Aorta (tissue), 5 donors: ENCODE results near the gene CDKN3. TPM values are rescaled to one million over a fixed set of nuclear protein-coding genes. Genes with fewer than 3 reads are reported as not detected.
"Not testable (repeated sequence)": the region's sequence is repeated elsewhere in the genome, so short reads cannot be mapped to it uniquely, and the experiment has no call there.

Source experiments
- ATAC-seq: fragments of 200-7000 bp; cut with Tn5 transposase; one replicate; pipeline ENCODE4 v1.9.1; 2022; ENCODE audit warnings: moderate library complexity; ENCODE audit not compliant: low FRiP score
- DNase-seq, 2 donors: peaks; one replicate each; pipeline ENCODE4 v3.0.0-alpha.2; 2020
- H3K27ac ChIP-seq, 2 donors: one replicate each; pipeline ENCODE4 v1.5.1; 2013; ENCODE audit warnings: low read length in 2 of 2, mild to moderate bottlenecking in 2 of 2, moderate library complexity in 2 of 2, control low read depth in 1 of 2, inconsistent platforms in 1 of 2, low read depth in 1 of 2
- H3K27me3 ChIP-seq, 2 donors: one replicate each; pipeline ENCODE4 v1.6.1; 2013; ENCODE audit warnings: control low read depth in 1 of 2, low read length in 1 of 2, mild to moderate bottlenecking in 1 of 2, moderate library complexity in 1 of 2; ENCODE audit not compliant: insufficient read depth in 2 of 2, control insufficient read depth in 1 of 2
- H3K36me3 ChIP-seq, 2 donors: one replicate each; pipeline ENCODE4 v1.6.1; 2013; ENCODE audit warnings: control low read depth in 1 of 2, low read length in 1 of 2, mild to moderate bottlenecking in 1 of 2; ENCODE audit not compliant: insufficient read depth in 2 of 2, control insufficient read depth in 1 of 2
- H3K4me1 ChIP-seq, 2 donors: one replicate each; pipeline ENCODE4 v1.6.1; 2013; ENCODE audit warnings: low read length in 2 of 2, control low read depth in 1 of 2, mild to moderate bottlenecking in 1 of 2, moderate library complexity in 1 of 2; ENCODE audit not compliant: insufficient read depth in 2 of 2, control insufficient read depth in 1 of 2
- H3K4me3 ChIP-seq, 2 donors: one replicate each; pipeline ENCODE4 v1.5.1; 2013; ENCODE audit warnings: low read length in 2 of 2, control low read depth in 1 of 2, mild to moderate bottlenecking in 1 of 2
- H3K9me3 ChIP-seq: one replicate; pipeline ENCODE4 v1.6.1; 2013; ENCODE audit warnings: mild to moderate bottlenecking, low read length; ENCODE audit not compliant: control insufficient read depth
- WGBS, 2 donors: extraction: QIAGEN DNeasy Blood & Tissue Kit; methylation state at CpG; one replicate each; pipeline ENCODE4 v1.1.7; 2013; 5-methylcytosine and 5-hydroxymethylcytosine counted together
- intact Hi-C, 2 donors: fragments of 100-400 bp; cut with DNase I; formaldehyde crosslinking; loops; one replicate each; pipeline versions ENCODE4 v1.14.2 to v1.15.0; 2022
- polyA plus RNA-seq, 2 donors: library from polyadenylated mRNA; stranded (reverse); fragments of 200-250 nt; gene quantifications; one replicate each; pipeline ENCODE4 v1.2.3, GENCODE V29; 2013
- total RNA-seq, 2 donors: library from RNA; stranded (reverse); fragmentation: NEBNext Ultra II Directional; extraction: Animal tissue kit (Norgen Biotek cat#: 25700); gene quantifications; one replicate each; pipeline ENCODE4 v1.2.1, GENCODE V29; 2021
- donor health status: healthy with polysubstance abuse.
- donor health status: Bipolar disorder and iron deficiency.
- donor health status: DM: no; HTN: no; CAD: no.
- donor health status: DM: no; HTN: no; CAD: no.
- donor health status: DM: yes; HTN: yes; CAD: no.

CDKN3 gene
- total and polyA plus RNA-seq, 4 donors: 2.2 to 10.5 (median 6.4) TPM

DNA sequence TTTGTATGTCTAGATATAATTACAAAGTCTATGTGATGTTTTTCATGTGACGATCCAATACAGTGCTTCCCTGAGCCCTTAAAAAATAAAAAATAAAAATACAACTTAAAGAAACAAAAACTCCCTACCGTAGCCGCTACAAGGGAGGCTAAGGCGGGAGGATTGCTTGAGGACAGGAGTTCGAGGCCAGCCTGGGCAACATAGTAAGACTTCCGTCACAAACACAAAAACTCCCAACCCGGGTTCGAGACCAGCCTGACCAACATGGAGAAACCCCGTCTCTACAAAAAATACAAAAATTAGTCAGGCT is 669 bp upstream of the CDKN3 start:
- H3K4me1 ChIP-seq: no peaks in the 10 kb centered on the region
- intact Hi-C loops: no loop called here
- H3K27ac ChIP-seq: no peak overlapping the region
- no peaks in the 10 kb centered on the region for H3K36me3 ChIP-seq
- WGBS, 2 donors: 70 to 80% methylated on average over 9 of the region's 9 CpGs
- no peaks in the 10 kb centered on the region for H3K9me3 ChIP-seq
- DNase-seq (no peak), ATAC-seq (no peak)
- peak overlapping the region in 1 of 2 donors; percentile 38 for H3K4me3 ChIP-seq
- no peaks in the 10 kb centered on the region for H3K27me3 ChIP-seq

- no peak overlapping the region for H3K4me3 ChIP-seq
- no peaks in the 10 kb centered on the region for H3K4me1 ChIP-seq
- DNase-seq: no peak
- H3K36me3 ChIP-seq: no peaks in the 10 kb centered on the region
- no peak for ATAC-seq
- H3K27me3 ChIP-seq: no peaks in the 10 kb centered on the region
- 89 to 92% methylated on average over 2 of the region's 2 CpGs for WGBS, 2 donors
- H3K9me3 ChIP-seq: no peaks in the 10 kb centered on the region
- no peak overlapping the region for H3K27ac ChIP-seq
- intact Hi-C loops: no loop called here
Measured at GRCh38 chr14:54399560-54399959, 2.8 kb downstream of the CDKN3 start.

DNA sequence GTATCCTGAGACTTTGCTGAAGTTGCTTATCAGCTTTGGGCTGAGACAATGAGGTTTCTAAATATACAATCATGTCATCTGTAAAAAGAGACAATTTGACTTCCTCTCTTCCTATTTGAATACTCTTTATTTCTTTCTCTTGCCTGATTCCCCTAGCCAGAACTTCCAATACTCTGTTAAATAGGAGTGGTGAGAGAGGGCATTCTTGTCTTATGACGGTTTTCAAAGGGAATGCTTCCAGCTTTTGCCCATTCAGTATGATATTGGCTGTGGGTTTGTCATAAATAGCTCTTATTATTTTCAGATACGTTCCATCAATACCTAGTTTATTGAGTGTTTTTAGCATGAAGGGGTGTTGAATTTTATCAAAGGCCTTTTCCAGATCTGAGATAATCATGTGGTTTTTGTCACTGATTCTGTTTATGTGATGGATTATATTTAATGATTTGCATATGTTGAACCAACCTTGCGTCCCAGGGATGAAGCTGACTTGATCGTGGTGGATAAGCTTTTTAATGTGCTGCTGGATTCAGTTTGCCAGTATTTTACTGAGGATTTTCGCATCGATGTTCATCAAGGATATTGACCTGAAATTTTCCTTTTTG is 6.7 kb downstream of the CDKN3 start:
- DNase-seq: not testable (repeated sequence)

GRCh38 chr14:54410215-54410614 is 13.4 kb downstream of the CDKN3 start:
- WGBS, 2 donors: 98 to 100% methylated on average over 1 of the region's 1 CpG
- DNase-seq: no peak
- ATAC-seq: no peak
- Histone ChIP-seq H3K9me3 (no peaks in the 10 kb centered on the region), H3K36me3 (no peaks in the 10 kb centered on the region), H3K27ac (no peak overlapping the region), H3K27me3 (no peaks in the 10 kb centered on the region), H3K4me1 (no peaks in the 10 kb centered on the region), H3K4me3 (no peak overlapping the region)
- intact Hi-C loops: no loop called here

More for the DNA sequence above, 6.7 kb downstream of the CDKN3 start:
- H3K27ac ChIP-seq, H3K4me1 ChIP-seq, H3K4me3 ChIP-seq, H3K36me3 ChIP-seq, intact Hi-C loops, H3K9me3 ChIP-seq, ATAC-seq, H3K27me3 ChIP-seq: not testable (repeated sequence)
- 90 to 91% methylated on average over 6 of the region's 6 CpGs for WGBS, 2 donors

DNA sequence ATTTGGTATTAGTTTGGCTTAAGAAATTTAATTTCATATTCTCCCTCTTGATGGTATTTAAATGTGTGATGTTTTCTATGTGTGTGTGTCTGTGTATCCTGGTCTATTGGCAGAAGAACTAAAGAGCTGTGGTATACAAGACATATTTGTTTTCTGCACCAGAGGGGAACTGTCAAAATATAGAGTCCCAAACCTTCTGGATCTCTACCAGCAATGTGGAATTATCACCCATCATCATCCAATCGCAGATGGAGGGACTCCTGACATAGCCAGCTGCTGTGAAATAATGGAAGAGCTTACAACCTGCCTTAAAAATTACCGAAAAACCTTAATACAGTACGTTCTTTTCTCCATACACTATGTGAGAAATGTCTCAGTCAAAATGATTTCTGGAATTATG is 14.6 kb downstream of the CDKN3 start:
- no peak for ATAC-seq
- Histone ChIP-seq H3K4me3 (no peak overlapping the region), H3K27ac (no peak overlapping the region), H3K9me3 (no peaks in the 10 kb centered on the region), H3K27me3 (no peaks in the 10 kb centered on the region), H3K36me3 (no peaks in the 10 kb centered on the region), H3K4me1 (no peaks in the 10 kb centered on the region)
- intact Hi-C loops: no loop called here
- 95 to 98% methylated on average over 3 of the region's 3 CpGs for WGBS, 2 donors
- no peak for DNase-seq

DNA sequence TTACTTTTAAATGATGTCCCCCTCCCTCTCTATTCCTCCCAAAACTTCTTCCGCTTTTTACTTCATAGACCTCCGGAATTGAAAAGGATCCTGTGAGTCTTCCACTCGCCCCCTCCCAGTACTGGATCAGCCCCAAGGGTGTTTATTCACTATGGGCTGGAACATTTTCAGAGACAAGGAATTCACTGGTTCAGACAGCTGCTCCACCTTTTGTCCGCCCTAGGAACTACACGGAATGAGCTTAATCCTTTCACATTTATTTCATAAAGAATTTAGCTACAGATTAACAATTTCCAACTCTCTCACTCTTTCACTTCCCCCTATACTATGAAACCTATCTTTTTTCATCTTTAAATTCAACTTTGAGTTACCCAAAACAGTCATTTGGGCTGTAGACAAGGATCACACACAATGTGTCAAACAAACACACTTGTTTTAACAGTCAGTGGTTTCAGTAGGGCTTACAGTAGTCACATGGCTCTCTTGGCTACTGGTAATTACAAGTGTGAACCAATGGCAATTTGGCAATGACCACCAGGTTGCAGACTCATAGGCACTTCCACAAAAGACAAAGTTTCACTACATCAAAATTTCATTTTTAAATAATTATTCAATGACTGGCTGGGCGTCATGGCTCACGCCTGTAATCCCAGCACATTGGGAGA is 23.8 kb downstream of the CDKN3 start:
- 36 to 44% methylated on average over 7 of the region's 7 CpGs for WGBS, 2 donors
- intact Hi-C loops: no loop called here

GRCh38 chr14:54423991-54424390 is 27.2 kb downstream of the CDKN3 start:
- intact Hi-C loops: no loop called here
- no peak overlapping the region for H3K4me3 ChIP-seq
- H3K27ac ChIP-seq: no peak overlapping the region
- ATAC-seq (no peak), DNase-seq (no peak)
- H3K36me3 ChIP-seq: peaks cover under 1 to 3% of the 10 kb centered on the region in 2 donors
- no peaks in the 10 kb centered on the region for H3K27me3 ChIP-seq
- H3K9me3 ChIP-seq: no peaks in the 10 kb centered on the region
- no peaks in the 10 kb centered on the region for H3K4me1 ChIP-seq

More for the DNA sequence above, 23.8 kb downstream of the CDKN3 start:
- Histone ChIP-seq H3K4me1 (no peaks in the 10 kb centered on the region), H3K36me3 (peaks cover 0 to 3% of the 10 kb centered on the region in 2 donors), H3K27me3 (no peaks in the 10 kb centered on the region), H3K4me3 (no peak overlapping the region), H3K27ac (no peak overlapping the region), H3K9me3 (no peaks in the 10 kb centered on the region)
- DNase-seq (no peak), ATAC-seq (peak; percentile 46)

DNA sequence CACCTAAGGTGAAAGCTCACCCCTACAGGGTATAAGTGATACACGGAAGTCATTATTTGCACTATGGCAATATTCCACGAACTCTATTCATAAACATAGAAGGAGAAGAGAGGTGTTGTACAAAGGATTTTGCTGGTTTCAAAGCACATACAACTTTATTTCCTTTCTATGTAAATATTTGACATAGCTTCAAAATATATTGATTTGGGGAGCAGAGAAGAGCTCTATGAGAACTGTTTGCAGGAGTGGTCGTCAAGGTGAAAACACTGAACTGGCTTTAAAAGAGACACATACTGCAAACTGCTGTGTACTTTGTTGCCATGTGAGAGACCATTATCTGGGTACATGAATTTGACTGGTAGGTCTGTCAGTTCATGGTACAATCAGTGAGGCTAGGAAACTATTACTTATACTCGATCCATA is 27.7 kb downstream of the CDKN3 start:
- DNase-seq: no peak
- WGBS, 2 donors: 84 to 87% methylated on average over 4 of the region's 4 CpGs
- no peak for ATAC-seq
- H3K4me1 ChIP-seq: no peaks in the 10 kb centered on the region
- intact Hi-C loops: no loop called here
- H3K9me3 ChIP-seq: no peaks in the 10 kb centered on the region
- no peak overlapping the region for H3K27ac ChIP-seq
- H3K27me3 ChIP-seq: no peaks in the 10 kb centered on the region
- H3K36me3 ChIP-seq: peaks cover 2 to 3% of the 10 kb centered on the region in 2 donors
- H3K4me3 ChIP-seq: no peak overlapping the region

DNA sequence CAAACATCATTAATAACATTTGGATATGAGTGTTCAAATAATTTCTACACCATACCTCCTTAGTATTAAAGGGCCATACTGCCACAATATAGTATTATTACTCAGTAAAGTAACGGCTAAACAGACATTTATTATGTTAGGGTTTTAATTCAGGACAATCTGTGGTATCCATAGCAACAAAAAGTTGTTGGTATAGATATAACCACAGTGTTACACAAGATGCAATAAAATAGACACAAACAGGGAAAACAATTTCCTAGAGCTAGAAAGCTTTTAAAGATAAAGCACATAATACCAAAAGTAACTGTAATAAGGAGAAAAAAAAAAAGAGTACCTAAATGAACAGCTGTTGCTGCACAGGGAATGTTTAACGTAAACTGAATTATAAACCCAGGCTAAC is 28.3 kb downstream of the CDKN3 start:
- Histone ChIP-seq H3K9me3 (no peaks in the 10 kb centered on the region), H3K4me3 (no peak overlapping the region), H3K27ac (no peak overlapping the region), H3K27me3 (no peaks in the 10 kb centered on the region), H3K36me3 (peaks cover 3 to 4% of the 10 kb centered on the region in 2 donors), H3K4me1 (no peaks in the 10 kb centered on the region)
- WGBS, 2 donors: 70 to 92% methylated on average over 2 of the region's 2 CpGs
- no peak for DNase-seq
- intact Hi-C loops: no loop called here
- no peak for ATAC-seq
